Activated CD4-positive, alpha-beta T cell treated with anti-CD3 and anti-CD28 coated beads, Interleukin-2, amount 10 ng/mL, durations not matched to agents 24 days and 14 days (primary cell): Measurements from ENCODE around the gene FAM107B. TPM values are rescaled to one million over a fixed set of nuclear protein-coding genes. Genes with fewer than 3 reads are reported as not detected.
A peak's percentile ranks its signal among the peaks of the same experiment; 100 is the strongest.

Source experiments
- DNase-seq: peaks from one replicate; pipeline ENCODE4 v3.0.0; 2022
- H3K27ac Mint-ChIP-seq: one replicate; pipeline ENCODE4 v1.8.0; 2022; ENCODE audit warnings: mild to moderate bottlenecking, mixed read lengths
- H3K27me3 Mint-ChIP-seq: one replicate; pipeline ENCODE4 v1.8.0; 2022; ENCODE audit warnings: mixed read lengths
- H3K36me3 Mint-ChIP-seq: one replicate; pipeline ENCODE4 v1.8.0; 2022; ENCODE audit warnings: low read depth, mild to moderate bottlenecking, mixed read lengths
- H3K4me1 Mint-ChIP-seq: one replicate; pipeline ENCODE4 v1.8.0; 2021; ENCODE audit warnings: mixed read lengths
- H3K4me3 Mint-ChIP-seq: one replicate; pipeline ENCODE4 v1.8.0; 2022; ENCODE audit warnings: mild to moderate bottlenecking, moderate library complexity, mixed read lengths
- H3K9me3 Mint-ChIP-seq: one replicate; pipeline ENCODE4 v1.8.0; 2021; ENCODE audit warnings: mixed read lengths
- intact Hi-C: fragments of 100-400 bp; cut with micrococcal nuclease; formaldehyde crosslinking; loops from one replicate; pipeline ENCODE4 v1.15.1; 2023
- total RNA-seq: library from RNA; stranded (reverse); gene quantifications from 2 replicates; pipeline ENCODE4 v1.2.3, GENCODE V29; 2022

Gene FAM107B
- total RNA-seq, 1 donor from 2014 or later: 113 TPM

DNA sequence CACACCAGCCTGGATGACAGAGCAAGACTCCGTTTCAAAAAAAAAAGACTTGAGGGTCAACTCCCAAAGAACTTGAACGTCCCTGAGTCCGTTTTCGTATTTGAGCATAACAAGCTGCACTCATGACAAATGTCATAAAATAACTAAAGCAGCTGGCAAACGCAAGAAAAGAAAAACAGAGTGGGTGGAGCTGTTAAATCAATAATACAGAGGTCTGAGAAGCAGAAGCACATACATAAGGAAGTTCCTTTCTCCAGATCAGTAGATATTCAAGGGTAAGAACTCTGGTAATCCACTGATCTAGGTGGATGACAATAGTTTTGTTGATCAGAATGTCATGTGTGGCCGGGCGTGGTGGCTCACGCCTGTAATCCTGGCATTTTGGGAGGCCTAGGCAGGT, 150.1 kb downstream of the FAM107B start:
- DNase-seq: no peak
- H3K27ac Mint-ChIP-seq: no peak overlapping the region
- intact Hi-C loops: no loop called here
- no peaks in the 10 kb centered on the region for H3K4me1 Mint-ChIP-seq
- H3K27me3 Mint-ChIP-seq: no peaks in the 10 kb centered on the region
- H3K9me3 Mint-ChIP-seq: no peaks in the 10 kb centered on the region
- no peaks in the 10 kb centered on the region for H3K36me3 Mint-ChIP-seq
- H3K4me3 Mint-ChIP-seq: no peak overlapping the region

DNA sequence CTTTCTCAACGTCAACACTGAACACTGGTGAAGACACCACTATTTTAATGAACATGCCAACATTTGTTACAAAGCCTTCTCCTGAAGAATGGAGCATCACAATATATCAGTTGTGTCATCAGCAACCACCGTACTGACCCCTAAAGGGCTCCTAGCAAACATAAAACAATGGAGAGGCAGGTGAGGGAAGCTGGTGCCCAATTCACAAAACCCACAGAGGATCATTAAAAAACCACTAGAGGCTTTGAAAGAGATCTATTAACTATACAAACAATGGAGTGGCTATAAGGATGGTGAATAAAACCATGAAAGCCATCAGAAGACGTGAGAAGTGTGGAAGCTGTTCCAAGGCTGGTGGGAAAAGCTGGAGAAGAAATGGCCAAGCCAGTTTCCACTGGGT, 150.8 kb downstream of the FAM107B start:
- Mint-ChIP-seq H3K27ac (no peak overlapping the region), H3K27me3 (no peaks in the 10 kb centered on the region), H3K4me3 (no peak overlapping the region), H3K9me3 (no peaks in the 10 kb centered on the region), H3K36me3 (no peaks in the 10 kb centered on the region), H3K4me1 (no peaks in the 10 kb centered on the region)
- no peak for DNase-seq
- intact Hi-C loops: no loop called here

DNA sequence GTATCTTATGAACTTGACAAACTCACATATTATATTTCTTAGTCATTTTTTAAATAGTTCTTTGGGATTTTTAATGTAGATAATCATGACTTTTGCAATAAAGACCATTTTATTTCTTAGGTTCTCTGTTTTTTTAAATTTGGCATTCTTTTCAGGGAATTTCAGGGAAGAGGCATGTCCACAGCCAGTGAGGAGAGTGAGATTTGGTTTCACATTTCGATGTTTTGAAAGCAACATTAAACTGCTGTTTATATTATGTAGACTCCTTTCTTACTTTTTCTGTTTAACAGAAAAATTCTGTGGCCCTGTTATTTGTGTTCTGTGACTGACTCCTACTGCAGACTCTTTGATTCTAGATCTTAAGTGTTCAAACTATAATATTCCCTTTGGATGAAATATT, 153.7 kb downstream of the FAM107B start:
- Mint-ChIP-seq H3K9me3 (no peaks in the 10 kb centered on the region), H3K4me1 (peaks cover 20% of the 10 kb centered on the region), H3K27me3 (no peaks in the 10 kb centered on the region), H3K36me3 (no peaks in the 10 kb centered on the region), H3K4me3 (no peak overlapping the region), H3K27ac (no peak overlapping the region)
- no peak for DNase-seq
- intact Hi-C loops: no loop called here

DNA sequence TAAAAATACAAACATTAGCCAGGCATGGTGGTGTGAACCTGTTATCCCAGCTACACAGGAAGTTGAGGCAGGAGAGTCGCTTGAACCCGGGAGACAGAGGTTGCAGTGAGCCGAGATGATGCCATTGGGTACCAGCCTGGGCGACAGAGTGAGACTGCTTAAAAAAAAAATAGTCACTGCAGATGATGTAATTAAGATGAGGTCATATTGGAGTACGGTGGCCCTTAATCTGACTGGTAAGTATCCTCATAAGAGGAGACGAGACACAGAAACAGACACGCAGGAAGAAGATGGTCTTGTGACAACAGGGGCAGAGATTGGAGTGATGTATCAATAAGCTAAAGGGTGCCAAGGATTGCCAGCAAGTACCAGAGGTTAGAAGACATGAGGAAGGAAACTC, 156.0 kb downstream of the FAM107B start:
- intact Hi-C loops: no loop called here
- no peak overlapping the region for H3K4me3 Mint-ChIP-seq
- no peaks in the 10 kb centered on the region for H3K36me3 Mint-ChIP-seq
- no peaks in the 10 kb centered on the region for H3K27me3 Mint-ChIP-seq
- H3K27ac Mint-ChIP-seq: no peak overlapping the region
- no peaks in the 10 kb centered on the region for H3K9me3 Mint-ChIP-seq
- peaks cover 22% of the 10 kb centered on the region for H3K4me1 Mint-ChIP-seq
- no peak for DNase-seq

DNA sequence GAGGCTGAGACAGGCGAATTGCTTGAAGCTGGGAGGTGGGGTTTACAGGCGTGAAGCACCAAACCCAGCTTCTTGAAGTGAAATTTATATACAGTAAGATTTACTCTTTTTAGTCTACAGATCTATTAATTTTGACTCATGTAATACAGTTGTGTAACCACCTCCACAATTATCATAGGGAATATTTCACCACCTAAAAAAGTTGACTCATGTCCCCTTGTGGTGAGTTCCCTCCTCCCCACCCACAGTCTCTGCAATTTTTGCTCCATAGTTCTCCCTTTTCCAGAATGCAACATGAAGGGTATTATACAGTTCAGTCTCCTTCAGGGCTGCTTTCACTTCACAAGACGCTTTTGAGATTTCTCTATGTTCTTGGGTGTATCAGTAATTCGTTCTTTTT, 156.8 kb downstream of the FAM107B start:
- H3K27ac Mint-ChIP-seq: no peak overlapping the region
- H3K9me3 Mint-ChIP-seq: no peaks in the 10 kb centered on the region
- H3K36me3 Mint-ChIP-seq: no peaks in the 10 kb centered on the region
- no peaks in the 10 kb centered on the region for H3K27me3 Mint-ChIP-seq
- peaks cover 25% of the 10 kb centered on the region for H3K4me1 Mint-ChIP-seq
- DNase-seq: no peak
- intact Hi-C loops: no loop called here
- H3K4me3 Mint-ChIP-seq: no peak overlapping the region

DNA sequence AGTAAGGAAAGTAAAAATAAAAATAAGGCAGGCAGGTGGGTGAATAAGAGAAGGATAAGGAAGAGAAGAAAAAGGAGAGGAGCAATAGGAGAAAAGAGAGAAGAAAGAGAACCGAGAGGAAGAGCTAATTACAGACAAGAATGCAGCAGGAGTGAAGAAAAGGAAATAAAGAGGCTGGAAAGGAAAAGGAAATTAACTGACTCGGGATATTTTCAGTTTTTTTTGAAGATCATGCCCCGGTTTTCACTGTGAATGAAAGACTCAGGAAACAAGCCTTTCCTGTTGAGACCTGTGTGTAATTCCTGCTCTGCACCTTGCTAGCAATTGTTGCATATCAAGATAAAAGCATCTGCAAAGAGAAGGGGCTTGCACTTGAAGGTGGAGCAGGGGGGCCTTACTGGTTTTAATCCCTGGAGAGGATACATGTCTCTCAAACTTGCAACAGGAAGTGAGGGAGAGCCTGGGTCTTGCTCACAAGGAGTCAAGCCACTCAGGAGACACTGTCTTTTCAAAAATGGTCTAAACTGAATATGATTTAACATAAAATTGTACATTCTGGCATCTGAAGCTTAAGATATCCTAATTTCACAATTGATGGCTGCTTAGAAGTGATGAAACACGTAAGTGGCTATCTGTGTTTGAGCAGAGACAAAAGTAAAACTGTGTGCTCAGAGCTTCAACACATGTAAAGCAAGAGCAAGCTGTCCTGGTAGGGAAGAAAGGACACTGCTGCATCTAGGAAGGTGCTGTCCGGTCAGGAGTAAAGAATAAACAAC, 157.6 kb downstream of the FAM107B start:
- Mint-ChIP-seq H3K36me3 (no peaks in the 10 kb centered on the region), H3K9me3 (no peaks in the 10 kb centered on the region), H3K4me1 (peaks cover 25% of the 10 kb centered on the region), H3K27ac (peak overlapping the region; percentile 70), H3K4me3 (peak overlapping the region; percentile 65), H3K27me3 (no peaks in the 10 kb centered on the region)
- peak; percentile 57 for DNase-seq
- intact Hi-C loops: no loop called here

DNA sequence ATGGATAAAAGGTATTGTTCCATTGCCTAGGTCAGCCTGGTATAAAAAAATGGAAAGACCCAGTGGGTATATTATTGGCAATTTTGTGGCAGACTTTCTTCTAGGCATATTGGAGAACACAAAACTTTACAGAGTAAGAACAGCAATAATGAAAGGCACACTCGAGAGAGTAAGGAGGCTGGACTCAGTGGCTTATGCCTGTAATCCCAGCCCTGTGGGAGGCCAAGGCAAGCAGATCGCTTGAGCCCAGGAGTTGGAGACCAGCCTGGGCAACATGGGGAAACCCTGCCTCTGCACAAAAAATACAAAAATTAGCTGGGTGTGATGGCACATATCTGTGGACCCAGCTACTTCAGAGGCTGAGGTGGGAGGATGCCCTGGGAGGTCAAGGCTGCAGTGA, 158.2 kb downstream of the FAM107B start:
- Mint-ChIP-seq H3K36me3 (no peaks in the 10 kb centered on the region), H3K4me3 (peak overlapping the region; percentile 65), H3K4me1 (peaks cover 25% of the 10 kb centered on the region), H3K9me3 (no peaks in the 10 kb centered on the region), H3K27me3 (no peaks in the 10 kb centered on the region), H3K27ac (no peak overlapping the region)
- DNase-seq: no peak
- intact Hi-C loops: no loop called here

DNA sequence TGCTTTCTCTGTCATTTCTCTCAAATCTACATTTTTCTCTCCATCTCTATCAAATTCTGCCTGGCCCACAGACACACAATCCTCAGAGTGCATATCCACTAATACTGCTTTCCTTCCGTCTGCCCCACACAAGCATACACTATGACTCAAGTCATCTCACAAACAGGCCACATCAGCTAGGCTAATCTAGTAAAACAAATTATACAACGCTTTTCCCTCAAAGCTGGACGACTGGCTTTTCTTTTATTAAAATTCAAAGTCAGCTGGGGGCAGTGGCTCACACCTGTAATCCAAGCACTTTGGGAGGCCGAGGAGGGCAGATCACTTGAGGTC, 161.1 kb downstream of the FAM107B start:
- intact Hi-C loops: no loop called here
- DNase-seq: no peak
- no peaks in the 10 kb centered on the region for H3K27me3 Mint-ChIP-seq
- H3K36me3 Mint-ChIP-seq: no peaks in the 10 kb centered on the region
- H3K4me1 Mint-ChIP-seq: peaks cover 37% of the 10 kb centered on the region
- H3K9me3 Mint-ChIP-seq: no peaks in the 10 kb centered on the region
- no peak overlapping the region for H3K4me3 Mint-ChIP-seq
- no peak overlapping the region for H3K27ac Mint-ChIP-seq

DNA sequence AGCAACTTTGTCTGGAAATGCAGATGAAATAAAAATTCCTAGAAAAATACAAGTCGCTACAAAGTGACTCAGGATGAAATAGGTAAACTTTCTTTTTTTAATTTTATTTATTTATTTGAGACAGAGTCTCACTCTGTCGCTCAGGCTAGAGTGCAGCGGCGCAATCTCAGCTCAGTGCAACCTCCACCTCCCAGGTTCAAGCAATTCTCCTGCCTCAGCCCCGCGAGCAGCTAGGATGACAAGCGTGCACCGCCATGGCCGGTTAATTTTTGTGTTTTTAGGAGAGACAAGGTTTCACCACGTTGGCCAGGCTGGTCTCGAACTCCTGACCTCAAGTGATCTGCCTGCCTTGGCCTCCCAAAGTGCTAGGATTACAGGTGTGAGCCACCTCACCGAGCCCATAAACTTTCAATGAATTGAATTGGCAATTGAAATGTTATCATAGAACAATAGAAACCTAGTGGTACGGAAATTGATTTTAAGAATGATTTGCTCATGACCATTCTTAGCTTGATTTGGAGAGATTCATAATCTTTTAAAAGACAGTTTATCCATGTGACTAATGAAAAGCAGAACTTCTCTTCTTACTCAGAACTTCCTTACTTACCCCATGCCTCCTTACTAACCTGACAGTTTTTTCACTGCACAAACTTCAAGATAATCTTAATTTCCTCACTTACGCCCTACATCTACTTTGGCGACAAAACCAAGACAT, 161.7 kb downstream of the FAM107B start:
- Mint-ChIP-seq H3K27ac (no peak overlapping the region), H3K4me1 (peaks cover 39% of the 10 kb centered on the region), H3K36me3 (no peaks in the 10 kb centered on the region), H3K9me3 (no peaks in the 10 kb centered on the region), H3K4me3 (no peak overlapping the region), H3K27me3 (no peaks in the 10 kb centered on the region)
- intact Hi-C loops: no loop called here
- no peak for DNase-seq

DNA sequence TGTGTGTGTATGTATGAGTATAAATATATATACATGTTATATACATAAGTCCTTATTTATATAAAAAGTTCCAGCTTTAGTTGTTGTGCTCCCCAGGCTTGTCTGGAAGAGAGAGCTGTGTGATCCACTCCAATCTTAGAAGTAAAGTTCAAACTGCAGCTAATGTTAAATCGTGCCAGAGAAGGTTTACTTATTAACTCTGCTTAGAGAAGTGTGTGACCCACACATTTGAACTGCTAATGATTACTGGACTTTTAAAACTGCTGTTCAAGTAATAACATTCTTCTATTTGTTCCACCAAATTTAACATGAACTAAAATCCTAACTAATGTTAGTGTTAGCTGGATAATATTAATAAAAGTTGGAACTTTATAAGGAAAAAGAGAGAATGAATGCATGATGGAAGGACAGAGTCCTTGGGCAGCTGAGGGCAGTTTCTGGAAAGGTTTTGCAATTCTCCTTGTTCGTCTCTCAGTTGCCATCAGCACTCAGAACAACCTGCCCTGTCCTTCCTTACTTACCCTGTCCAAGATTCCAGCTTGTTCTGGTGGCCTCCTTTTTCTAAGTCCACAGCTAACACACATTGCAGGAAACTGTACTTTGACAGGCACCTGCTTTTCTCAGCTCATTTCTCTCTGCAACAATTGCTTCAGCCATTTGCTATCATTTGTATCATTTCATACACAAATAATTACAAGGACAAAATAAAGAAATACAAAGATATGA, 162.6 kb downstream of the FAM107B start:
- Mint-ChIP-seq H3K36me3 (no peaks in the 10 kb centered on the region), H3K27ac (no peak overlapping the region), H3K4me1 (peaks cover 38% of the 10 kb centered on the region), H3K9me3 (no peaks in the 10 kb centered on the region), H3K4me3 (no peak overlapping the region), H3K27me3 (no peaks in the 10 kb centered on the region)
- no peak for DNase-seq
- intact Hi-C loops: no loop called here

DNA sequence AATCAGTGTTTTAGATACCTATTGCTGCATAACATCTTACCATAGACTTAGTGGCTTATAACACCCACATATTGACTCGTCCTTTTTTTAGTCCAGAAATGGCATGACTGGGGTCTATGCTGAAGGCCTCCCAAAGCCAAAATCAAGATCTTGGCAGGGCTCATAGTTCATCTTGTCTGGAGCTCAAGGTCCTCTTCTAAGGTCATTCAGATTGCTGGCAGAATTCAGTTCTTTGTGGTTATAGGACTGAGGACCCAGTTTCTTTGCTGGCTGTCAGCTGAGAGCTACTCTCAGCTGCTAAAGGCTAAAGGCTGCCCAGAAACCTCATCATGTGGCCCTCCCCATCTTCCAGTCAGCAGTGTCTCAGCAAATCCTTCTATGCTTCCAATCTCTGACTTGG, 165.5 kb downstream of the FAM107B start:
- intact Hi-C loops: loop anchor here (5.0 kb wide), 1 partner anchor 133 kb away; no protein-coding TSS in a partner anchor
- no peak overlapping the region for H3K27ac Mint-ChIP-seq
- peaks cover 50% of the 10 kb centered on the region for H3K4me1 Mint-ChIP-seq
- no peak overlapping the region for H3K4me3 Mint-ChIP-seq
- H3K36me3 Mint-ChIP-seq: peaks cover 2% of the 10 kb centered on the region
- DNase-seq: no peak
- peaks cover 9% of the 10 kb centered on the region for H3K9me3 Mint-ChIP-seq
- no peaks in the 10 kb centered on the region for H3K27me3 Mint-ChIP-seq

DNA sequence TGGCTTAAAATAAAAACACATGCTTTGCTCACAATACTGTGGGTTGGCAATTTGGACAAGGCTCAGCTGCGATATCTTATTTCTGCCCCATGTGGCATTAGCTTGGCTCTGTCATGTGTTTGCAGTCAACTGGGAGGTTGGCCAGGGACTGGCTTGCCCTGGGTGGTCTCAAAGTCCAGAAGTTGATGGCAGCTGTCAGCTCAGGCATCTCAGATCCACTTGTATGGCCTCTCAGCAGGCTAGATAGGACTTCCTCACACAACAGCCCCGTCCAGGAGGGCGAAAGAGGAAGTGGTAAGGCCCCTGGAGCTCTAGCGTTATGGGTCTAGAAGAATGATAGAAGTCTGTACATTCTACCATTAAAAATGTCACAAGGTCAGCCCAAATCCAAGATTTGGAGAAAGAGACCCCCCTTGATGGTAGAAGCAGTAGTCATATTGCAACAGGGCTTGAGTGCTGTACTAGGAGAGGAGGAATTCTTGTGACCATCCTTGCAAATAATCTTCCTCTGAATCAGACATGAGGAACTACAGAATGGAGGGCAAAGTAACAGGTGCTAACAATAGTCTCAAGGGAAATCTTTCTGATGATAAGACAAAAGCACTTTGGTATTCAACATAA, 166.2 kb downstream of the FAM107B start:
- intact Hi-C loops: loop anchor here (5.0 kb wide), 1 partner anchor 134 kb away; no protein-coding TSS in a partner anchor
- Mint-ChIP-seq H3K9me3 (peaks cover 9% of the 10 kb centered on the region), H3K4me1 (peaks cover 50% of the 10 kb centered on the region), H3K27me3 (no peaks in the 10 kb centered on the region), H3K4me3 (no peak overlapping the region), H3K36me3 (peaks cover 3% of the 10 kb centered on the region), H3K27ac (peak overlapping the region; percentile 27)
- DNase-seq: no peak

DNA sequence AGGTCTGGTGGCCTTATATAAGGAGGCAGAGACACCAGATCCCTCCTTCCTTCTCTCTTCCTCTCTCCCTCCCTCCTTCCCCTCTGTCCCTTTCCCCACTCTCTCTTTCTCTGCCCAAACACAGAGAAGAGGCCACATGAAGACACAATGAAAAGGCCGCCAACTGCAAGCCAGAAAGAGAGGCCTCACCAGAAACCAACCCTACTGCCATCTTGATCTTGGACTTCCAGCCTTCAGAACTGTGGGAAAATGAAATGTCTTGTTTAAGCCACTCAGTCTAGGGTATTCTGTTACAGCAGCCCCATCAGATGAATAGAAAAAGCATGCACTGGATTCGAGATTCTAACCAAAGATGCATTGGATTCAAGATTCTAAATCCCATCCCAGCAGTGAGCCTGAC, 168.1 kb downstream of the FAM107B start:
- no peak for DNase-seq
- peaks cover 17% of the 10 kb centered on the region for H3K36me3 Mint-ChIP-seq
- intact Hi-C loops: loop anchor here (5.0 kb wide), 1 partner anchor 136 kb away; no protein-coding TSS in a partner anchor
- H3K9me3 Mint-ChIP-seq: peaks cover 9% of the 10 kb centered on the region
- H3K4me1 Mint-ChIP-seq: peaks cover 60% of the 10 kb centered on the region
- no peaks in the 10 kb centered on the region for H3K27me3 Mint-ChIP-seq
- no peak overlapping the region for H3K4me3 Mint-ChIP-seq
- peak overlapping the region; percentile 97 for H3K27ac Mint-ChIP-seq
